ENCODE results near the gene GATB.

- no peak for TF ChIP-seq CTCF (conservative IDR thresholded peaks at IDR 0.05 in 1 of 2, IDR thresholded peaks at IDR 0.05 in 1 of 2; ENCODE audit: extremely low read depth in 1 of 2, insufficient read depth in 1 of 2, low read depth in 1 of 2, low read length in 2 of 2)
- TF ChIP-seq EZH2 (IDR thresholded peaks at IDR 0.05; ENCODE audit: borderline replicate concordance, low read length) = no peak
Observed at GRCh38 chr4:151808120-151808529, 47.3 kb upstream of the GATB start.
